CD4-positive, alpha-beta T cell treated with Interleukin-6 for 4 hours (primary cell): Measurements from ENCODE around the gene ESPNL.
"Not testable (repeated sequence)": the region's sequence is repeated elsewhere in the genome, so short reads cannot be mapped to it uniquely, and the experiment has no call there.

Source experiments
- DNase-seq: peaks from one replicate; pipeline ENCODE4 v3.0.0-alpha.2; 2020; ENCODE audit warnings: mixed read lengths

ESPNL gene

GRCh38 chr2:238161291-238162051 lies 61.3 kb downstream of the ESPNL start:
- no peak for DNase-seq

- no peak for DNase-seq
These were observed 62.2 kb downstream of the ESPNL start for GRCh38 chr2:238162251-238162845.

GRCh38 chr2:238162846-238163441 lies 62.8 kb downstream of the ESPNL start:
- DNase-seq, result no peak

GRCh38 chr2:238163481-238164198 lies 63.5 kb downstream of the ESPNL start:
- no peak for DNase-seq

GRCh38 chr2:238164906-238165287 lies 64.8 kb downstream of the ESPNL start:
- DNase-seq, result no peak

- no peak for DNase-seq
These were observed 65.3 kb downstream of the ESPNL start for GRCh38 chr2:238165288-238165921.

GRCh38 chr2:238166391-238167343 lies 66.5 kb downstream of the ESPNL start:
- no peak for DNase-seq

GRCh38 chr2:238167344-238167715 lies 67.2 kb downstream of the ESPNL start:
- DNase-seq, result no peak

GRCh38 chr2:238167761-238168160 lies 67.6 kb downstream of the ESPNL start:
- no peak for DNase-seq

- no peak for DNase-seq
These were observed 68.3 kb downstream of the ESPNL start for GRCh38 chr2:238168196-238169047.

- DNase-seq, result no peak
These were observed 69.0 kb downstream of the ESPNL start for GRCh38 chr2:238169048-238169707.

- DNase-seq, result no peak
These were observed 69.6 kb downstream of the ESPNL start for GRCh38 chr2:238169708-238170251.

- DNase-seq, result no peak
These were observed 70.4 kb downstream of the ESPNL start for GRCh38 chr2:238170386-238171071.

- DNase-seq, result not testable (repeated sequence)
These were observed 70.9 kb downstream of the ESPNL start for GRCh38 chr2:238171072-238171431.

GRCh38 chr2:238171575-238172187 lies 71.5 kb downstream of the ESPNL start:
- DNase-seq, result no peak

GRCh38 chr2:238172439-238172838 lies 72.3 kb downstream of the ESPNL start:
- DNase-seq, result no peak

- DNase-seq, result no peak
These were observed 73.6 kb downstream of the ESPNL start for GRCh38 chr2:238173692-238174091.

GRCh38 chr2:238174291-238174690 lies 74.2 kb downstream of the ESPNL start:
- DNase-seq, result no peak

- no peak for DNase-seq
These were observed 74.6 kb downstream of the ESPNL start for GRCh38 chr2:238174701-238175100.
